HEK293 (cell line): ENCODE measurements around the gene MC1R.
A peak's percentile ranks its signal among the peaks of the same experiment; 100 is the strongest.

Experiments
- GLIS1 ChIP-seq: fragments of 450-650 bp; formaldehyde crosslinking; IDR thresholded peaks from 2 replicates; pipeline ENCODE4 v1.5.1; 2016; ENCODE audit warnings: missing biosample characterization, missing genetic modification characterization
- GLIS2 ChIP-seq: fragments of 450-650 bp; formaldehyde crosslinking; IDR thresholded peaks from 2 replicates; pipeline ENCODE4 v1.5.1; 2016; ENCODE audit warnings: missing biosample characterization, missing genetic modification characterization
- KLF10 ChIP-seq: fragments of 450-650 bp; IDR thresholded peaks from 2 replicates; pipeline ENCODE4 v1.5.1; 2018; ENCODE audit warnings: missing biosample characterization, mild to moderate bottlenecking, missing genetic modification characterization
- YY2 ChIP-seq: fragments of 450-650 bp; formaldehyde crosslinking; IDR thresholded peaks from 2 replicates; pipeline ENCODE4 v1.5.1; 2016; ENCODE audit warnings: missing biosample characterization, missing genetic modification characterization
- ZBTB7A ChIP-seq: fragments of 450-650 bp; formaldehyde crosslinking; IDR thresholded peaks from 2 replicates; pipeline ENCODE4 v1.5.1; 2016; ENCODE audit warnings: low read depth, missing biosample characterization, missing genetic modification characterization
- ZFHX2 ChIP-seq: fragments of 450-650 bp; formaldehyde crosslinking; conservative IDR thresholded peaks from 2 replicates; pipeline ENCODE4 v1.5.1; 2016; ENCODE audit warnings: missing biosample characterization, missing genetic modification characterization
- ZNF157 ChIP-seq: fragments of 450-650 bp; formaldehyde crosslinking; IDR thresholded peaks from 2 replicates; pipeline ENCODE4 v1.5.1; 2016; ENCODE audit warnings: missing biosample characterization, missing genetic modification characterization
- ZNF16 ChIP-seq: fragments of 450-650 bp; formaldehyde crosslinking; IDR thresholded peaks from 2 replicates; pipeline ENCODE4 v1.5.1; 2016; ENCODE audit warnings: low read depth, missing biosample characterization, missing genetic modification characterization
- ZNF184 ChIP-seq: fragments of 450-650 bp; IDR thresholded peaks from 2 replicates; pipeline ENCODE4 v1.5.1; 2018; ENCODE audit warnings: missing biosample characterization, mild to moderate bottlenecking, missing genetic modification characterization
- ZNF391 ChIP-seq: fragments of 450-650 bp; formaldehyde crosslinking; IDR thresholded peaks from 2 replicates; pipeline ENCODE4 v1.5.1; 2016; ENCODE audit warnings: low read depth, missing biosample characterization, missing genetic modification characterization, borderline replicate concordance
- ZNF501 ChIP-seq: fragments of 450-650 bp; formaldehyde crosslinking; IDR thresholded peaks from 2 replicates; pipeline ENCODE4 v1.5.1; 2016; ENCODE audit warnings: missing biosample characterization, missing genetic modification characterization
- ZNF510 ChIP-seq: fragments of 450-650 bp; formaldehyde crosslinking; IDR thresholded peaks from 2 replicates; pipeline ENCODE4 v1.5.1; 2018; ENCODE audit warnings: mild to moderate bottlenecking, missing genetic modification characterization, missing biosample characterization; ENCODE audit not compliant: insufficient replicate concordance
- ZNF623 ChIP-seq: fragments of 450-650 bp; formaldehyde crosslinking; IDR thresholded peaks from 2 replicates; pipeline ENCODE4 v1.5.1; 2016; ENCODE audit warnings: missing biosample characterization, missing genetic modification characterization
- ZNF707 ChIP-seq: fragments of 450-650 bp; formaldehyde crosslinking; IDR thresholded peaks from 2 replicates; pipeline ENCODE4 v1.5.1; 2016; ENCODE audit warnings: missing biosample characterization, missing genetic modification characterization
- ZNF747 ChIP-seq: fragments of 450-650 bp; formaldehyde crosslinking; IDR thresholded peaks from 2 replicates; pipeline ENCODE4 v1.5.1; 2016; ENCODE audit warnings: missing biosample characterization, missing genetic modification characterization
- ZNF777 ChIP-seq: fragments of 450-650 bp; formaldehyde crosslinking; IDR thresholded peaks from 2 replicates; pipeline ENCODE4 v1.5.1; 2017; ENCODE audit warnings: missing biosample characterization, missing genetic modification characterization, borderline replicate concordance
- TF ChIP-seq, protein P1 (sequence below): fragments of 450-650 bp; formaldehyde crosslinking; IDR thresholded peaks from 2 replicates; pipeline ENCODE4 v1.5.1; 2017; ENCODE audit warnings: missing biosample characterization, missing genetic modification characterization
- TF ChIP-seq, protein P2 (sequence below): fragments of 450-650 bp; formaldehyde crosslinking; IDR thresholded peaks from 2 replicates; pipeline ENCODE4 v1.5.1; 2016; ENCODE audit warnings: missing biosample characterization, missing genetic modification characterization
- TF ChIP-seq, protein P3 (sequence below): fragments of 450-650 bp; formaldehyde crosslinking; IDR thresholded peaks from 2 replicates; pipeline ENCODE4 v1.5.1; 2016; ENCODE audit warnings: missing biosample characterization, missing genetic modification characterization
- TF ChIP-seq, protein P4 (sequence below): fragments of 450-650 bp; formaldehyde crosslinking; IDR thresholded peaks from 2 replicates; pipeline ENCODE4 v1.5.1; 2016; ENCODE audit warnings: missing biosample characterization, missing genetic modification characterization
- TF ChIP-seq, protein P5 (sequence below): fragments of 450-650 bp; IDR thresholded peaks from 2 replicates; pipeline ENCODE4 v1.5.1; 2018; ENCODE audit warnings: missing biosample characterization, missing genetic modification characterization
- TF ChIP-seq, protein P6 (sequence below): fragments of 450-650 bp; formaldehyde crosslinking; conservative IDR thresholded peaks from 2 replicates; pipeline ENCODE4 v1.5.1; 2016; ENCODE audit warnings: low read depth, missing biosample characterization, missing genetic modification characterization
- TF ChIP-seq, protein P7 (sequence below): fragments of 450-650 bp; formaldehyde crosslinking; optimal IDR thresholded peaks from 2 replicates; pipeline ENCODE3; 2016; ENCODE audit warnings: missing biosample characterization, mild to moderate bottlenecking, missing genetic modification characterization

The MC1R gene

DNA sequence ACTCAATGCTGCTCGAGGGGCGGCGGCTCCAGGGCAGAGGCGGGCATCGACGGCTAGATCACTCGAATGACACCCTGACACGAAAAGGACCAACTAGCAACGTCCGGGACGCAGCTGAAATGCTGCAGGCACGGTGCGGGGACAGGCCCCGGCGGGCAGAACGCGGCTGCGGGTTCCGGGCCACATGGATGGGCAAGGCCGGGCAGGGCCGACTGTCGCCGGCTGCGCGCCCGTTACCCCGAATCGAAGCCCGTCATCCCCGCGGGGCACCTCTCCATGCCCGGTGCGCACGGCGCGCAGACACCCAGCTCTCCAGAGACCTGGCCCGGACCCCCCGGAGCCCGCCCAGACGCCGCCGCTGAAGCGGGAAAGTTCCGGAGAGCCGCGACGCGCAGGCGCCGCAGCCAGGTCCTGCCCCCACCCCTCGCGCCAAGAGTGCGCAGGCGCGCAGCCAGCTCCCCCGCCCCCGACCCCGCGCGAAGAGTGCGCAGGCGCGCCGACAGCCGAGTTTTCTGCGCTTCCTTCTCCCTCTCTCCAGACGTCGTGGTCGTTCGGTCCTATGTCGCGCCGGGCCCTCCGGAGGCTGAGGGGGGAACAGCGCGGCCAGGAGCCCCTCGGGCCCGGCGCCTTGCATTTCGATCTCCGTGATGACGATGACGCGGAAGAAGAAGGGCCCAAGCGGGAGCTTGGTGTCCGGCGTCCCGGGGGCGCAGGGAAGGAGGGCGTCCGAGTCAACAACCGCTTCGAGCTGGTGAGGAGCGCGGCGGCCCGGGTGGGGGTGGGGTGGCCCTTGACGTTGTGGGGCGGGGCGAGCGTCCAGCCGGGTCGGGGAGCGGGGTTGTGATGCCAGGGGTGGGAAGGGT lies 45.3 kb upstream of the MC1R start, which contains the start of gene TCF25 (continued):
- TF ChIP-seq, protein P1, sequence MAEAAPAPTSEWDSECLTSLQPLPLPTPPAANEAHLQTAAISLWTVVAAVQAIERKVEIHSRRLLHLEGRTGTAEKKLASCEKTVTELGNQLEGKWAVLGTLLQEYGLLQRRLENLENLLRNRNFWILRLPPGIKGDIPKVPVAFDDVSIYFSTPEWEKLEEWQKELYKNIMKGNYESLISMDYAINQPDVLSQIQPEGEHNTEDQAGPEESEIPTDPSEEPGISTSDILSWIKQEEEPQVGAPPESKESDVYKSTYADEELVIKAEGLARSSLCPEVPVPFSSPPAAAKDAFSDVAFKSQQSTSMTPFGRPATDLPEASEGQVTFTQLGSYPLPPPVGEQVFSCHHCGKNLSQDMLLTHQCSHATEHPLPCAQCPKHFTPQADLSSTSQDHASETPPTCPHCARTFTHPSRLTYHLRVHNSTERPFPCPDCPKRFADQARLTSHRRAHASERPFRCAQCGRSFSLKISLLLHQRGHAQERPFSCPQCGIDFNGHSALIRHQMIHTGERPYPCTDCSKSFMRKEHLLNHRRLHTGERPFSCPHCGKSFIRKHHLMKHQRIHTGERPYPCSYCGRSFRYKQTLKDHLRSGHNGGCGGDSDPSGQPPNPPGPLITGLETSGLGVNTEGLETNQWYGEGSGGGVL = peak; percentile 48
- TF ChIP-seq ZBTB7A (tag by site-specific recombination) (no peak), KLF10 (tag by site-specific recombination) (0 out of 2 replicates have a peak, but pooled peaks have one; percentile 34), ZFHX2 (tag by site-specific recombination) (no peak), ZNF16 (tag by site-specific recombination) (no peak), ZNF157 (tag by site-specific recombination) (no peak), YY2 (tag by site-specific recombination) (no peak), ZNF747 (tag by site-specific recombination) (no peak), GLIS1 (tag by site-specific recombination) (peak; percentile 90), GLIS2 (tag by site-specific recombination) (peak; percentile 73; the same call in 1 of the 2 replicates), ZNF391 (tag by site-specific recombination) (peak; percentile 5; the same call in 1 of the 2 replicates), ZNF623 (no peak), ZNF184 (tag by site-specific recombination) (no peak), ZNF501 (peak; percentile 57; the same call in 1 of the 2 replicates), ZNF707 (tag by site-specific recombination) (no peak), ZNF510 (no peak), ZNF777 (peak; percentile 90)
- TF ChIP-seq, protein P2, sequence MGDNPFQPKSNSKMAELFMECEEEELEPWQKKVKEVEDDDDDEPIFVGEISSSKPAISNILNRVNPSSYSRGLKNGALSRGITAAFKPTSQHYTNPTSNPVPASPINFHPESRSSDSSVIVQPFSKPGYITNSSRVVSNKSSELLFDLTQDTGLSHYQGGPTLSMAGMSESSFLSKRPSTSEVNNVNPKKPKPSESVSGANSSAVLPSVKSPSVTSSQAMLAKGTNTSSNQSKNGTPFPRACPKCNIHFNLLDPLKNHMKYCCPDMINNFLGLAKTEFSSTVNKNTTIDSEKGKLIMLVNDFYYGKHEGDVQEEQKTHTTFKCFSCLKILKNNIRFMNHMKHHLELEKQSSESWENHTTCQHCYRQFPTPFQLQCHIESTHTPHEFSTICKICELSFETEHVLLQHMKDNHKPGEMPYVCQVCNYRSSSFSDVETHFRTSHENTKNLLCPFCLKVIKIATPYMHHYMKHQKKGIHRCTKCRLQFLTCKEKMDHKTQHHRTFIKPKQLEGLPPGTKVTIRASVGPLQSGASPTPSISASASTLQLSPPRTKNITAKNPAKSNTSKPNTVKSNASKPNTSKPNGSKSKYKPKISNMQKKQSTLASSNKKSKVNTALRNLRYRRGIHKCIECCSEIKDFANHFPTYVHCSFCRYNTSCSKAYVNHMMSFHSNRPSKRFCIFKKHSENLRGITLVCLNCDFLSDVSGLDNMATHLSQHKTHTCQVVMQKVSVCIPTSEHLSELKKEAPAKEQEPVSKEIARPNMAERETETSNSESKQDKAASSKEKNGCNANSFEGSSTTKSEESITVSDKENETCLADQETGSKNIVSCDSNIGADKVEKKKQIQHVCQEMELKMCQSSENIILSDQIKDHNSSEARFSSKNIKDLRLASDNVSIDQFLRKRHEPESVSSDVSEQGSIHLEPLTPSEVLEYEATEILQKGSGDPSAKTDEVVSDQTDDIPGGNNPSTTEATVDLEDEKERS (tag by site-specific recombination) = no peak
- TF ChIP-seq, protein P3, sequence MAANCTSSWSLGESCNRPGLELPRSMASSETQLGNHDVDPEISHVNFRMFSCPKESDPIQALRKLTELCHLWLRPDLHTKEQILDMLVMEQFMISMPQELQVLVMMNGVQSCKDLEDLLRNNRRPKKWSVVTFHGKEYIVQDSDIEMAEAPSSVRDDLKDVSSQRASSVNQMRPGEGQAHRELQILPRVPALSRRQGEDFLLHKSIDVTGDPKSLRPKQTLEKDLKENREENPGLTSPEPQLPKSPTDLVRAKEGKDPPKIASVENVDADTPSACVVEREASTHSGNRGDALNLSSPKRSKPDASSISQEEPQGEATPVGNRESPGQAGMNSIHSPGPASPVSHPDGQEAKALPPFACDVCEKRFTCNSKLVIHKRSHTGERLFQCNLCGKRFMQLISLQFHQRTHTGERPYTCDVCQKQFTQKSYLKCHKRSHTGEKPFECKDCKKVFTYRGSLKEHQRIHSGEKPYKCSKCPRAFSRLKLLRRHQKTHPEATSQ = peak; percentile 44; the same call in 1 of the 2 replicates
- TF ChIP-seq, protein P4, sequence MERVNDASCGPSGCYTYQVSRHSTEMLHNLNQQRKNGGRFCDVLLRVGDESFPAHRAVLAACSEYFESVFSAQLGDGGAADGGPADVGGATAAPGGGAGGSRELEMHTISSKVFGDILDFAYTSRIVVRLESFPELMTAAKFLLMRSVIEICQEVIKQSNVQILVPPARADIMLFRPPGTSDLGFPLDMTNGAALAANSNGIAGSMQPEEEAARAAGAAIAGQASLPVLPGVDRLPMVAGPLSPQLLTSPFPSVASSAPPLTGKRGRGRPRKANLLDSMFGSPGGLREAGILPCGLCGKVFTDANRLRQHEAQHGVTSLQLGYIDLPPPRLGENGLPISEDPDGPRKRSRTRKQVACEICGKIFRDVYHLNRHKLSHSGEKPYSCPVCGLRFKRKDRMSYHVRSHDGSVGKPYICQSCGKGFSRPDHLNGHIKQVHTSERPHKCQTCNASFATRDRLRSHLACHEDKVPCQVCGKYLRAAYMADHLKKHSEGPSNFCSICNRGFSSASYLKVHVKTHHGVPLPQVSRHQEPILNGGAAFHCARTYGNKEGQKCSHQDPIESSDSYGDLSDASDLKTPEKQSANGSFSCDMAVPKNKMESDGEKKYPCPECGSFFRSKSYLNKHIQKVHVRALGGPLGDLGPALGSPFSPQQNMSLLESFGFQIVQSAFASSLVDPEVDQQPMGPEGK (tag by site-specific recombination) = peak; percentile 2
- TF ChIP-seq, protein P5, sequence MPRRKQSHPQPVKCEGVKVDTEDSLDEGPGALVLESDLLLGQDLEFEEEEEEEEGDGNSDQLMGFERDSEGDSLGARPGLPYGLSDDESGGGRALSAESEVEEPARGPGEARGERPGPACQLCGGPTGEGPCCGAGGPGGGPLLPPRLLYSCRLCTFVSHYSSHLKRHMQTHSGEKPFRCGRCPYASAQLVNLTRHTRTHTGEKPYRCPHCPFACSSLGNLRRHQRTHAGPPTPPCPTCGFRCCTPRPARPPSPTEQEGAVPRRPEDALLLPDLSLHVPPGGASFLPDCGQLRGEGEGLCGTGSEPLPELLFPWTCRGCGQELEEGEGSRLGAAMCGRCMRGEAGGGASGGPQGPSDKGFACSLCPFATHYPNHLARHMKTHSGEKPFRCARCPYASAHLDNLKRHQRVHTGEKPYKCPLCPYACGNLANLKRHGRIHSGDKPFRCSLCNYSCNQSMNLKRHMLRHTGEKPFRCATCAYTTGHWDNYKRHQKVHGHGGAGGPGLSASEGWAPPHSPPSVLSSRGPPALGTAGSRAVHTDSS (tag by site-specific recombination) = no peak
- TF ChIP-seq, protein P6, sequence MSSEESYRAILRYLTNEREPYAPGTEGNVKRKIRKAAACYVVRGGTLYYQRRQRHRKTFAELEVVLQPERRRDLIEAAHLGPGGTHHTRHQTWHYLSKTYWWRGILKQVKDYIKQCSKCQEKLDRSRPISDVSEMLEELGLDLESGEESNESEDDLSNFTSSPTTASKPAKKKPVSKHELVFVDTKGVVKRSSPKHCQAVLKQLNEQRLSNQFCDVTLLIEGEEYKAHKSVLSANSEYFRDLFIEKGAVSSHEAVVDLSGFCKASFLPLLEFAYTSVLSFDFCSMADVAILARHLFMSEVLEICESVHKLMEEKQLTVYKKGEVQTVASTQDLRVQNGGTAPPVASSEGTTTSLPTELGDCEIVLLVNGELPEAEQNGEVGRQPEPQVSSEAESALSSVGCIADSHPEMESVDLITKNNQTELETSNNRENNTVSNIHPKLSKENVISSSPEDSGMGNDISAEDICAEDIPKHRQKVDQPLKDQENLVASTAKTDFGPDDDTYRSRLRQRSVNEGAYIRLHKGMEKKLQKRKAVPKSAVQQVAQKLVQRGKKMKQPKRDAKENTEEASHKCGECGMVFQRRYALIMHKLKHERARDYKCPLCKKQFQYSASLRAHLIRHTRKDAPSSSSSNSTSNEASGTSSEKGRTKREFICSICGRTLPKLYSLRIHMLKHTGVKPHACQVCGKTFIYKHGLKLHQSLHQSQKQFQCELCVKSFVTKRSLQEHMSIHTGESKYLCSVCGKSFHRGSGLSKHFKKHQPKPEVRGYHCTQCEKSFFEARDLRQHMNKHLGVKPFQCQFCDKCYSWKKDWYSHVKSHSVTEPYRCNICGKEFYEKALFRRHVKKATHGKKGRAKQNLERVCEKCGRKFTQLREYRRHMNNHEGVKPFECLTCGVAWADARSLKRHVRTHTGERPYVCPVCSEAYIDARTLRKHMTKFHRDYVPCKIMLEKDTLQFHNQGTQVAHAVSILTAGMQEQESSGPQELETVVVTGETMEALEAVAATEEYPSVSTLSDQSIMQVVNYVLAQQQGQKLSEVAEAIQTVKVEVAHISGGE = 0 out of 2 replicates have a peak, but pooled peaks have one; percentile 5
- TF ChIP-seq, protein P7, sequence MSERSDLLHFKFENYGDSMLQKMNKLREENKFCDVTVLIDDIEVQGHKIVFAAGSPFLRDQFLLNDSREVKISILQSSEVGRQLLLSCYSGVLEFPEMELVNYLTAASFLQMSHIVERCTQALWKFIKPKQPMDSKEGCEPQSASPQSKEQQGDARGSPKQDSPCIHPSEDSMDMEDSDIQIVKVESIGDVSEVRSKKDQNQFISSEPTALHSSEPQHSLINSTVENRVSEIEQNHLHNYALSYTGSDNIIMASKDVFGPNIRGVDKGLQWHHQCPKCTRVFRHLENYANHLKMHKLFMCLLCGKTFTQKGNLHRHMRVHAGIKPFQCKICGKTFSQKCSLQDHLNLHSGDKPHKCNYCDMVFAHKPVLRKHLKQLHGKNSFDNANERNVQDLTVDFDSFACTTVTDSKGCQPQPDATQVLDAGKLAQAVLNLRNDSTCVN (tag by site-specific recombination) = peak; percentile 72
